DMS53 (cell line): ENCODE data around the gene KRTAP10-7.
"Not testable (repeated sequence)": the region's sequence is repeated elsewhere in the genome, so short reads cannot be mapped to it uniquely, and the experiment has no call there.

Experiments
- DNase-seq: peaks from one replicate; lab custom pipeline; 2025; lab: John Stamatoyannopoulos, UW

KRTAP10-7 gene

GRCh38 chr21:44636209-44637017 lies 36.0 kb downstream of the KRTAP10-7 start:
- no peak for DNase-seq

GRCh38 chr21:44637018-44637850 lies 36.8 kb downstream of the KRTAP10-7 start, which contains the start of gene KRTAP10-10:
Gene KRTAP10-10 (plus strand): TSS chr21:44637356. CDS start chr21:44637418, 62 bp downstream.
- DNase-seq: no peak

- not testable (repeated sequence) for DNase-seq
Measured at GRCh38 chr21:44637851-44638348, 37.5 kb downstream of the KRTAP10-7 start.

- not testable (repeated sequence) for DNase-seq
Measured at GRCh38 chr21:44638506-44639330, 38.3 kb downstream of the KRTAP10-7 start.

- DNase-seq: no peak
Measured at GRCh38 chr21:44639331-44639655, 38.9 kb downstream of the KRTAP10-7 start.

GRCh38 chr21:44640761-44641160 lies 40.4 kb downstream of the KRTAP10-7 start:
- DNase-seq: no peak

GRCh38 chr21:44643741-44644310 lies 43.4 kb downstream of the KRTAP10-7 start:
- no peak for DNase-seq

- DNase-seq: no peak
Measured at GRCh38 chr21:44644878-44645277, 44.5 kb downstream of the KRTAP10-7 start.

GRCh38 chr21:44646366-44647221 lies 46.2 kb downstream of the KRTAP10-7 start, which contains the start of gene KRTAP10-11:
Gene KRTAP10-11 (plus strand): TSS chr21:44646414. CDS start chr21:44646459, 45 bp downstream.
- DNase-seq: not testable (repeated sequence)

- DNase-seq: no peak
Measured at GRCh38 chr21:44647222-44647552, 46.8 kb downstream of the KRTAP10-7 start.

- no peak for DNase-seq
Measured at GRCh38 chr21:44648557-44649311, 48.3 kb downstream of the KRTAP10-7 start.

- DNase-seq: no peak
Measured at GRCh38 chr21:44649521-44650100, 49.2 kb downstream of the KRTAP10-7 start.

GRCh38 chr21:44650265-44650972 lies 50.0 kb downstream of the KRTAP10-7 start:
- DNase-seq: no peak

- DNase-seq: no peak
Measured at GRCh38 chr21:44650973-44651675, 50.7 kb downstream of the KRTAP10-7 start.
